Prostate gland (tissue), 2 donors: ENCODE data around the gene OR2S2. TPM values are rescaled to one million over a fixed set of nuclear protein-coding genes. Genes with fewer than 3 reads are reported as not detected.
"Not testable (repeated sequence)": the region's sequence is repeated elsewhere in the genome, so short reads cannot be mapped to it uniquely, and the experiment has no call there.

ENCODE experiments used
- DNase-seq: peaks from one replicate; pipeline ENCODE4 v3.0.0-alpha.2; 2019; ENCODE audit warnings: low spot score
- H3K27ac ChIP-seq, 2 donors: fragments of 200-600 bp; sonication (generic); 2 replicates each; pipeline ENCODE4 v1.5.1; 2017 to 2019
- H3K27me3 ChIP-seq: fragments of 200-600 bp; sonication (generic); replicated peaks from 2 replicates; pipeline ENCODE4 v1.5.1; 2019; ENCODE audit not compliant: insufficient read depth
- H3K36me3 ChIP-seq, 2 donors: fragments of 200-600 bp; sonication (generic); 1 replicate in 1 of 2; 2 replicates in 1 of 2; pipeline versions ENCODE4 v1.5.1 to v1.8.1; 2017 to 2019
- H3K4me1 ChIP-seq: fragments of 200-600 bp; sonication (generic); replicated peaks from 2 replicates; pipeline ENCODE4 v1.5.1; 2019
- H3K4me3 ChIP-seq, 2 donors: fragments of 200-600 bp; sonication (generic); 2 replicates each; pipeline ENCODE4 v1.5.1; 2017 to 2019
- H3K9me3 ChIP-seq: fragments of 200-600 bp; sonication (generic); 2 replicates; pipeline ENCODE4 v1.5.1; 2017
- CTCF ChIP-seq, 4 experiments: fragments of 200-600 bp in 2 of 4; fragments of 450-650 bp in 2 of 4; sonication (generic) in 2 of 4; IDR thresholded peaks; 1 replicate in 3 of 4; 2 replicates in 1 of 4; pipeline ENCODE4 v1.5.1; 2016 to 2019; ENCODE audit warnings: antibody characterized with exemption in 4 of 4, mild to moderate bottlenecking in 2 of 4, moderate library complexity in 2 of 4
- POLR2A ChIP-seq: fragments of 450-650 bp; IDR thresholded peaks from one replicate; pipeline ENCODE4 v1.6.1; 2016; ENCODE audit warnings: antibody characterized with exemption, mild to moderate bottlenecking
- POLR2AphosphoS5 ChIP-seq: sonication (generic); formaldehyde crosslinking; IDR thresholded peaks from one replicate; pipeline ENCODE4 v1.6.1; 2017; ENCODE audit warnings: antibody characterized with exemption
- WGBS: methylation state at CpG from one replicate; pipeline ENCODE4 v1.1.5; 2018; 5-methylcytosine and 5-hydroxymethylcytosine counted together
- intact Hi-C: fragments of 100-400 bp; cut with DNase I; formaldehyde crosslinking; loops from one replicate; pipeline ENCODE4 v1.14.2; 2022
- total RNA-seq, 2 donors: library from RNA; depleted of rRNA; stranded (reverse); fragments of >200 nt; gene quantifications; one replicate each; pipeline ENCODE4 v1.1.0, GENCODE V29; 2016

OR2S2 gene
- total RNA-seq, 2 donors from 2014 or later, result not detected

- TF ChIP-seq CTCF (IDR thresholded peaks at IDR 0.05), result no peak
- no peak for TF ChIP-seq POLR2AphosphoS5
- no peak for TF ChIP-seq POLR2A
- no peaks in the 10 kb centered on the region for H3K9me3 ChIP-seq
- no peak for DNase-seq
- no peaks in the 10 kb centered on the region for H3K27me3 ChIP-seq
- intact Hi-C loops, result no loop called here
- peaks cover 13% of the 10 kb centered on the region for H3K4me1 ChIP-seq
- H3K4me3 ChIP-seq, result no peak overlapping the region
- no peaks in the 10 kb centered on the region for H3K36me3 ChIP-seq
- WGBS, result 92% methylated on average over 16 of the region's 16 CpGs
- H3K27ac ChIP-seq, result no peak overlapping the region
Observed at GRCh38 chr9:35915681-35916294, 42.2 kb downstream of the OR2S2 start.

- intact Hi-C loops, result no loop called here
- Histone ChIP-seq H3K4me3 (no peak overlapping the region), H3K4me1 (peaks cover 7% of the 10 kb centered on the region), H3K27ac (no peak overlapping the region), H3K9me3 (no peaks in the 10 kb centered on the region), H3K27me3 (no peaks in the 10 kb centered on the region), H3K36me3 (no peaks in the 10 kb centered on the region)
- WGBS, result 55% methylated on average over 9 of the region's 9 CpGs
- TF ChIP-seq POLR2AphosphoS5 (no peak), CTCF (IDR thresholded peaks at IDR 0.05) (no peak), POLR2A (no peak)
- DNase-seq, result no peak
Observed at GRCh38 chr9:35914301-35914807, 43.6 kb downstream of the OR2S2 start.

- DNase-seq, H3K9me3 ChIP-seq: not testable (repeated sequence)
Observed at GRCh38 chr9:35913429-35913828, 44.5 kb downstream of the OR2S2 start.

GRCh38 chr9:35912791-35913400 is 45.1 kb downstream of the OR2S2 start:
- H3K27ac ChIP-seq, result no peak overlapping the region
- 83% methylated on average over 10 of the region's 10 CpGs for WGBS

More at GRCh38 chr9:35913429-35913828, 44.5 kb downstream of the OR2S2 start:
- H3K4me3 ChIP-seq, intact Hi-C loops, H3K27ac ChIP-seq, H3K36me3 ChIP-seq, H3K4me1 ChIP-seq, H3K27me3 ChIP-seq: not testable (repeated sequence)

GRCh38 chr9:35911690-35912089 is 46.3 kb downstream of the OR2S2 start:
- WGBS, result 86% methylated on average over 10 of the region's 10 CpGs
- Histone ChIP-seq H3K36me3 (no peaks in the 10 kb centered on the region), H3K9me3 (no peaks in the 10 kb centered on the region), H3K27ac (peak overlapping the region in 1 of 2 donors; percentile 79), H3K4me1 (peaks cover 24% of the 10 kb centered on the region), H3K4me3 (no peak overlapping the region), H3K27me3 (no peaks in the 10 kb centered on the region)
- TF ChIP-seq POLR2A (no peak), CTCF (IDR thresholded peaks at IDR 0.05) (no peak), POLR2AphosphoS5 (no peak)
- intact Hi-C loops, result no loop called here
- no peak for DNase-seq

More at GRCh38 chr9:35912791-35913400, 45.1 kb downstream of the OR2S2 start:
- Histone ChIP-seq H3K27me3 (no peaks in the 10 kb centered on the region), H3K36me3 (no peaks in the 10 kb centered on the region), H3K4me1 (peaks cover 13% of the 10 kb centered on the region), H3K9me3 (no peaks in the 10 kb centered on the region), H3K4me3 (no peak overlapping the region)
- intact Hi-C loops, result no loop called here
- TF ChIP-seq POLR2AphosphoS5 (no peak), CTCF (IDR thresholded peaks at IDR 0.05) (no peak), POLR2A (no peak)
- DNase-seq, result no peak
